HEK293 (cell line): ENCODE data around the gene MGST2.

Experiments used
- CTCF ChIA-PET: fragments of 350-600 bp; formaldehyde crosslinking; extraction: SDS; loops from one replicate; lab custom pipeline; 2021; ENCODE audit warnings: antibody characterized with exemption; lab: Yijun Ruan, JAX
- POLR2A ChIA-PET: fragments of 300-600 bp; formaldehyde crosslinking; extraction: SDS; loops from one replicate; lab custom pipeline; 2020; ENCODE audit warnings: antibody characterized with exemption, inconsistent platforms; lab: Yijun Ruan, JAX
- H3K27ac ChIP-seq: fragments of 200-500 bp; sonication (Bioruptor generic); 2 replicates; pipeline ENCODE4 v1.5.1; 2014; ENCODE audit warnings: low read depth, low read length, control low read depth, inconsistent platforms; ENCODE audit errors: extremely low read depth
- H3K36me3 ChIP-seq, 2 experiments: fragments of 200-500 bp in 1 of 2; sonication (Bioruptor generic) in 1 of 2; 1 replicate in 1 of 2; 2 replicates in 1 of 2; pipeline ENCODE4 v1.5.1; 2014 to 2017; ENCODE audit warnings: inconsistent platforms in 2 of 2, low read length in 2 of 2; ENCODE audit not compliant: control insufficient read depth in 2 of 2, insufficient read depth in 1 of 2
- H3K4me1 ChIP-seq: fragments of 200-500 bp; sonication (Bioruptor generic); 2 replicates; pipeline ENCODE4 v1.5.1; 2014; ENCODE audit warnings: mild to moderate bottlenecking, low read length, inconsistent platforms; ENCODE audit not compliant: control insufficient read depth, insufficient read depth
- H3K4me3 ChIP-seq: 2 replicates; pipeline ENCODE4 v1.5.1; 2011; ENCODE audit warnings: low read depth, mild to moderate bottlenecking, control low read depth, low read length, moderate library complexity
- H3K9me3 ChIP-seq: fragments of 200-500 bp; sonication (Bioruptor generic); 2 replicates; pipeline ENCODE4 v1.5.1; 2014; ENCODE audit warnings: low read depth, low read length, inconsistent platforms; ENCODE audit not compliant: control insufficient read depth, insufficient read depth
- IKZF3 ChIP-seq: fragments of 450-650 bp; IDR thresholded peaks from 2 replicates; pipeline ENCODE4 v1.5.0; 2018; ENCODE audit warnings: missing biosample characterization, mild to moderate bottlenecking, missing genetic modification characterization, moderate library complexity
- MEIS1 ChIP-seq: sonication (generic); formaldehyde crosslinking; IDR thresholded peaks from 2 replicates; pipeline ENCODE4 v1.8.1; 2022; ENCODE audit warnings: missing genetic modification reagents, mild to moderate bottlenecking, borderline replicate concordance
- PRDM6 ChIP-seq: fragments of 450-650 bp; formaldehyde crosslinking; IDR thresholded peaks from 2 replicates; pipeline ENCODE4 v1.5.1; 2017; ENCODE audit warnings: missing biosample characterization, missing genetic modification characterization
- REST ChIP-seq: fragments of 450-650 bp; formaldehyde crosslinking; IDR thresholded peaks from 2 replicates; pipeline ENCODE4 v1.5.1; 2016; ENCODE audit warnings: missing biosample characterization, missing genetic modification characterization
- ZBTB21 ChIP-seq: fragments of 450-650 bp; formaldehyde crosslinking; IDR thresholded peaks from 2 replicates; pipeline ENCODE4 v1.5.1; 2017; ENCODE audit warnings: missing biosample characterization, missing genetic modification characterization
- ZFHX2 ChIP-seq: fragments of 450-650 bp; formaldehyde crosslinking; conservative IDR thresholded peaks from 2 replicates; pipeline ENCODE4 v1.5.1; 2016; ENCODE audit warnings: missing biosample characterization, missing genetic modification characterization
- ZFP37 ChIP-seq: fragments of 450-650 bp; formaldehyde crosslinking; IDR thresholded peaks from 2 replicates; pipeline ENCODE4 v1.5.1; 2016; ENCODE audit warnings: missing biosample characterization, missing genetic modification characterization
- ZFP69B ChIP-seq: fragments of 450-650 bp; formaldehyde crosslinking; IDR thresholded peaks from 2 replicates; pipeline ENCODE4 v1.5.1; 2016; ENCODE audit warnings: missing biosample characterization, missing genetic modification characterization
- ZIC2 ChIP-seq: fragments of 450-650 bp; formaldehyde crosslinking; IDR thresholded peaks from 2 replicates; pipeline ENCODE4 v1.5.1; 2016; ENCODE audit warnings: missing biosample characterization, missing genetic modification characterization
- ZNF184 ChIP-seq: fragments of 450-650 bp; IDR thresholded peaks from 2 replicates; pipeline ENCODE4 v1.5.1; 2018; ENCODE audit warnings: missing biosample characterization, mild to moderate bottlenecking, missing genetic modification characterization
- ZNF214 ChIP-seq: fragments of 450-650 bp; formaldehyde crosslinking; IDR thresholded peaks from 2 replicates; pipeline ENCODE4 v1.5.1; 2017; ENCODE audit warnings: missing biosample characterization, mild to moderate bottlenecking, missing genetic modification characterization, borderline replicate concordance
- ZNF292 ChIP-seq: fragments of 450-650 bp; formaldehyde crosslinking; IDR thresholded peaks from 2 replicates; pipeline ENCODE4 v1.5.1; 2016; ENCODE audit warnings: low read depth, missing biosample characterization, missing genetic modification characterization, borderline replicate concordance
- ZNF354C ChIP-seq: fragments of 450-650 bp; formaldehyde crosslinking; IDR thresholded peaks from 2 replicates; pipeline ENCODE4 v1.5.1; 2016; ENCODE audit warnings: missing biosample characterization, missing genetic modification characterization, low read depth, borderline replicate concordance
- ZNF449 ChIP-seq: fragments of 450-650 bp; formaldehyde crosslinking; IDR thresholded peaks from 2 replicates; pipeline ENCODE4 v1.5.1; 2017; ENCODE audit warnings: missing biosample characterization, mild to moderate bottlenecking, missing genetic modification characterization, moderate library complexity
- ZNF473 ChIP-seq: fragments of 450-650 bp; formaldehyde crosslinking; IDR thresholded peaks from 2 replicates; pipeline ENCODE4 v1.5.1; 2017; ENCODE audit warnings: missing biosample characterization, missing genetic modification characterization
- ZNF548 ChIP-seq: fragments of 450-650 bp; formaldehyde crosslinking; IDR thresholded peaks from 2 replicates; pipeline ENCODE4 v1.5.1; 2016; ENCODE audit warnings: missing biosample characterization, missing genetic modification characterization
- ZNF555 ChIP-seq: fragments of 450-650 bp; formaldehyde crosslinking; conservative IDR thresholded peaks from 2 replicates; pipeline ENCODE4 v1.5.1; 2017; ENCODE audit warnings: missing biosample characterization, mild to moderate bottlenecking, missing genetic modification characterization, inconsistent platforms
- ZNF560 ChIP-seq: fragments of 450-650 bp; formaldehyde crosslinking; IDR thresholded peaks from 2 replicates; pipeline ENCODE4 v1.5.1; 2017; ENCODE audit warnings: missing biosample characterization, missing genetic modification characterization, borderline replicate concordance
- ZNF654 ChIP-seq: fragments of 450-650 bp; formaldehyde crosslinking; IDR thresholded peaks from 2 replicates; pipeline ENCODE4 v1.5.1; 2016; ENCODE audit warnings: low read depth, missing biosample characterization, missing genetic modification characterization
- ZNF76 ChIP-seq: fragments of 450-650 bp; formaldehyde crosslinking; IDR thresholded peaks from 2 replicates; pipeline ENCODE4; 2016; ENCODE audit warnings: low read depth, missing biosample characterization, missing genetic modification characterization, borderline replicate concordance
- ZNF837 ChIP-seq: fragments of 450-650 bp; formaldehyde crosslinking; IDR thresholded peaks from 2 replicates; pipeline ENCODE4 v1.5.1; 2016; ENCODE audit warnings: missing biosample characterization, missing genetic modification characterization
- ZSCAN30 ChIP-seq: fragments of 450-650 bp; IDR thresholded peaks from 2 replicates; pipeline ENCODE4 v1.5.1; 2018; ENCODE audit warnings: missing biosample characterization, mild to moderate bottlenecking, missing genetic modification characterization, moderate library complexity
- TF ChIP-seq, protein P1 (sequence below): fragments of 450-650 bp; formaldehyde crosslinking; IDR thresholded peaks from 2 replicates; pipeline ENCODE4 v1.5.1; 2016; ENCODE audit warnings: missing biosample characterization, missing genetic modification characterization
- TF ChIP-seq, protein P2 (sequence below): fragments of 450-650 bp; formaldehyde crosslinking; IDR thresholded peaks from 2 replicates; pipeline ENCODE4 v1.5.1; 2016; ENCODE audit warnings: missing biosample characterization, missing genetic modification characterization
- TF ChIP-seq, protein P3 (sequence below): fragments of 450-650 bp; formaldehyde crosslinking; IDR thresholded peaks from 2 replicates; pipeline ENCODE4 v1.5.0; 2017; ENCODE audit warnings: missing biosample characterization, missing genetic modification characterization, borderline replicate concordance

MGST2 gene

GRCh38 chr4:139721789-139722188 is 56.2 kb downstream of the MGST2 start:
- POLR2A ChIA-PET = no interaction called here
- CTCF ChIA-PET = no interaction called here
- H3K9me3 ChIP-seq = no peaks in the 10 kb centered on the region
- H3K36me3 ChIP-seq = peaks cover 0 to 15% of the 10 kb centered on the region in 2 experiments; a peak in 1 of 3 replicates
- no peaks in the 10 kb centered on the region for H3K4me1 ChIP-seq
- no peak for TF ChIP-seq MEIS1 (CRISPR knock-in tag)
- TF ChIP-seq, protein P1, sequence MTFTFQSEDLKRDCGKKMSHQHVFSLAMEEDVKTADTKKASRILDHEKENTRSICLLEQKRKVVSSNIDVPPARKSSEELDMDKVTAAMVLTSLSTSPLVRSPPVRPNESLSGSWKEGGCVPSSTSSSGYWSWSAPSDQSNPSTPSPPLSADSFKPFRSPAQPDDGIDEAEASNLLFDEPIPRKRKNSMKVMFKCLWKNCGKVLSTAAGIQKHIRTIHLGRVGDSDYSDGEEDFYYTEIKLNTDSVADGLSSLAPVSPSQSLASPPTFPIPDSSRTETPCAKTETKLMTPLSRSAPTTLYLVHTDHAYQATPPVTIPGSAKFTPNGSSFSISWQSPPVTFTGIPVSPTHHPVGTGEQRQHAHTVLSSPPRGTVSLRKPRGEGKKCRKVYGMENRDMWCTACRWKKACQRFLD (tag by site-specific recombination) = no peak
- TF ChIP-seq ZNF354C (tag by site-specific recombination) = no peak
- TF ChIP-seq REST (tag by site-specific recombination) = no peak
- TF ChIP-seq ZFP37 (tag by site-specific recombination) = no peak
- TF ChIP-seq, protein P2, sequence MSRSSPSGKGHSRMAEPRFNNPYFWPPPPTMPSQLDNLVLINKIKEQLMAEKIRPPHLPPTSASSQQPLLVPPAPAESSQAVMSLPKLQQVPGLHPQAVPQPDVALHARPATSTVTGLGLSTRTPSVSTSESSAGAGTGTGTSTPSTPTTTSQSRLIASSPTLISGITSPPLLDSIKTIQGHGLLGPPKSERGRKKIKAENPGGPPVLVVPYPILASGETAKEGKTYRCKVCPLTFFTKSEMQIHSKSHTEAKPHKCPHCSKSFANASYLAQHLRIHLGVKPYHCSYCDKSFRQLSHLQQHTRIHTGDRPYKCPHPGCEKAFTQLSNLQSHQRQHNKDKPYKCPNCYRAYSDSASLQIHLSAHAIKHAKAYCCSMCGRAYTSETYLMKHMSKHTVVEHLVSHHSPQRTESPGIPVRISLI (tag by site-specific recombination) = no peak
- TF ChIP-seq ZBTB21 (tag by site-specific recombination) = no peak
- no peak for TF ChIP-seq ZNF654 (tag by site-specific recombination)
- TF ChIP-seq ZNF548 (tag by site-specific recombination) = no peak
- no peak for TF ChIP-seq ZNF555 (tag by site-specific recombination)
- no peak for TF ChIP-seq ZNF560
- no peak for TF ChIP-seq ZNF76 (tag by site-specific recombination)
- TF ChIP-seq ZNF837 (tag by site-specific recombination) = no peak
- TF ChIP-seq IKZF3 = no peak
- no peak for TF ChIP-seq ZNF473 (tag by site-specific recombination)
- TF ChIP-seq ZFHX2 (tag by site-specific recombination) = no peak
- no peak for TF ChIP-seq ZNF292 (tag by site-specific recombination)
- TF ChIP-seq ZFP69B (tag by site-specific recombination) = no peak
- TF ChIP-seq ZIC2 (tag by site-specific recombination) = no peak
- no peak overlapping the region for H3K27ac ChIP-seq
- H3K4me3 ChIP-seq = no peak overlapping the region

GRCh38 chr4:139725236-139725635 is 59.6 kb downstream of the MGST2 start:
- H3K4me3 ChIP-seq = no peak overlapping the region
- H3K36me3 ChIP-seq = no peaks in the 10 kb centered on the region
- H3K27ac ChIP-seq = no peak overlapping the region
- ChIA-PET CTCF (no interaction called here), POLR2A (interaction anchor here (0.6 kb wide), 2 partner anchors 32 to 275 kb away, joined by 4 to 7 read pairs; no protein-coding TSS in a partner anchor)
- H3K4me1 ChIP-seq = no peaks in the 10 kb centered on the region
- no peaks in the 10 kb centered on the region for H3K9me3 ChIP-seq
- no peak for TF ChIP-seq ZNF184 (tag by site-specific recombination)
- TF ChIP-seq, protein P3, sequence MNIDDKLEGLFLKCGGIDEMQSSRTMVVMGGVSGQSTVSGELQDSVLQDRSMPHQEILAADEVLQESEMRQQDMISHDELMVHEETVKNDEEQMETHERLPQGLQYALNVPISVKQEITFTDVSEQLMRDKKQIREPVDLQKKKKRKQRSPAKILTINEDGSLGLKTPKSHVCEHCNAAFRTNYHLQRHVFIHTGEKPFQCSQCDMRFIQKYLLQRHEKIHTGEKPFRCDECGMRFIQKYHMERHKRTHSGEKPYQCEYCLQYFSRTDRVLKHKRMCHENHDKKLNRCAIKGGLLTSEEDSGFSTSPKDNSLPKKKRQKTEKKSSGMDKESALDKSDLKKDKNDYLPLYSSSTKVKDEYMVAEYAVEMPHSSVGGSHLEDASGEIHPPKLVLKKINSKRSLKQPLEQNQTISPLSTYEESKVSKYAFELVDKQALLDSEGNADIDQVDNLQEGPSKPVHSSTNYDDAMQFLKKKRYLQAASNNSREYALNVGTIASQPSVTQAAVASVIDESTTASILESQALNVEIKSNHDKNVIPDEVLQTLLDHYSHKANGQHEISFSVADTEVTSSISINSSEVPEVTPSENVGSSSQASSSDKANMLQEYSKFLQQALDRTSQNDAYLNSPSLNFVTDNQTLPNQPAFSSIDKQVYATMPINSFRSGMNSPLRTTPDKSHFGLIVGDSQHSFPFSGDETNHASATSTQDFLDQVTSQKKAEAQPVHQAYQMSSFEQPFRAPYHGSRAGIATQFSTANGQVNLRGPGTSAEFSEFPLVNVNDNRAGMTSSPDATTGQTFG = no peak
- TF ChIP-seq PRDM6 = no peak
- no peak for TF ChIP-seq ZFHX2 (tag by site-specific recombination)
- TF ChIP-seq ZNF214 (tag by site-specific recombination) = no peak
- no peak for TF ChIP-seq ZNF449 (tag by site-specific recombination)
- TF ChIP-seq ZSCAN30 = no peak
